ENCODE data around the gene ITLN1.

ITLN1 gene

GRCh38 chr1:160827418-160827817 is 57.6 kb downstream of the ITLN1 start:
- in situ Hi-C loops (cut with MboI; ENCODE audit: low sequenced_read_pairs) = loop anchor here (25.0 kb wide), 1 partner anchor 140 kb away; no protein-coding TSS in a partner anchor

- in situ Hi-C loops (cut with MboI; ENCODE audit: low sequenced_read_pairs) = loop anchor here (25.0 kb wide), 1 partner anchor 139 kb away; no protein-coding TSS in a partner anchor
Measured at GRCh38 chr1:160826546-160826945, 58.4 kb downstream of the ITLN1 start.
